Brain microvascular endothelial cell (primary cell): ENCODE data around the gene CCR9.

Source experiments
- DNase-seq: peaks from one replicate; pipeline ENCODE4 v3.0.0-alpha.2; 2020
- H3K27ac ChIP-seq: fragments of 250-450 bp; sonication (Bioruptor Pico); 2 replicates; pipeline ENCODE4 v1.5.1; 2020; ENCODE audit warnings: mild to moderate bottlenecking, moderate library complexity
- H3K27me3 ChIP-seq: fragments of 250-450 bp; sonication (Bioruptor Pico); replicated peaks from 2 replicates; pipeline ENCODE4 v1.5.1; 2020; ENCODE audit warnings: mild to moderate bottlenecking
- H3K36me3 ChIP-seq: fragments of 250-450 bp; sonication (Bioruptor Pico); replicated peaks from 2 replicates; pipeline ENCODE4 v1.5.1; 2020; ENCODE audit warnings: mild to moderate bottlenecking
- H3K4me3 ChIP-seq: 2 replicates; pipeline ENCODE4 v1.5.1; 2011; ENCODE audit warnings: low read depth, mild to moderate bottlenecking, control low read depth, low read length, moderate library complexity
- CTCF ChIP-seq: IDR thresholded peaks from 2 replicates; pipeline ENCODE4 v1.5.1; 2011; ENCODE audit warnings: low read depth, mild to moderate bottlenecking, moderate library complexity, low read length, control low read depth, inconsistent platforms; ENCODE audit errors: missing control alignments
- in situ Hi-C: cut with HindIII; loops from 2 replicates; pipeline ENCODE4 v1.10.0; 2017; ENCODE audit warnings: low sequenced_read_pairs, low pct_ligation_motif_present

CCR9 gene

GRCh38 chr3:45887285-45887684 is 942 bp downstream of the CCR9 start:
- H3K36me3 ChIP-seq: no peaks in the 10 kb centered on the region
- H3K4me3 ChIP-seq: no peak overlapping the region
- no peak for TF ChIP-seq CTCF
- no peaks in the 10 kb centered on the region for H3K27me3 ChIP-seq
- in situ Hi-C loops: no loop called here
- no peak for DNase-seq
- H3K27ac ChIP-seq: no peak overlapping the region

GRCh38 chr3:45887759-45888511 is 1.6 kb downstream of the CCR9 start:
- Histone ChIP-seq H3K36me3 (no peaks in the 10 kb centered on the region), H3K27ac (no peak overlapping the region), H3K4me3 (no peak overlapping the region), H3K27me3 (no peaks in the 10 kb centered on the region)
- DNase-seq: no peak
- TF ChIP-seq CTCF: no peak
- in situ Hi-C loops: no loop called here

- H3K27ac ChIP-seq: no peak overlapping the region
- in situ Hi-C loops: no loop called here
- TF ChIP-seq CTCF: no peak
- no peak overlapping the region for H3K4me3 ChIP-seq
- H3K36me3 ChIP-seq: no peaks in the 10 kb centered on the region
- no peaks in the 10 kb centered on the region for H3K27me3 ChIP-seq
- no peak for DNase-seq
Measured at GRCh38 chr3:45889337-45889736, 3.0 kb downstream of the CCR9 start.

- H3K36me3 ChIP-seq: no peaks in the 10 kb centered on the region
- in situ Hi-C loops: no loop called here
- no peak overlapping the region for H3K27ac ChIP-seq
- no peak overlapping the region for H3K4me3 ChIP-seq
- H3K27me3 ChIP-seq: no peaks in the 10 kb centered on the region
- no peak for TF ChIP-seq CTCF
- no peak for DNase-seq
Measured at GRCh38 chr3:45890405-45890804, 4.1 kb downstream of the CCR9 start.

GRCh38 chr3:45892161-45892560 is 5.8 kb downstream of the CCR9 start:
- no peak for DNase-seq
- no peak overlapping the region for H3K27ac ChIP-seq
- no peaks in the 10 kb centered on the region for H3K36me3 ChIP-seq
- TF ChIP-seq CTCF: no peak
- no peaks in the 10 kb centered on the region for H3K27me3 ChIP-seq
- no peak overlapping the region for H3K4me3 ChIP-seq
- in situ Hi-C loops: no loop called here

- Histone ChIP-seq H3K27me3 (no peaks in the 10 kb centered on the region), H3K27ac (no peak overlapping the region), H3K4me3 (no peak overlapping the region), H3K36me3 (no peaks in the 10 kb centered on the region)
- in situ Hi-C loops: no loop called here
- TF ChIP-seq CTCF: no peak
- DNase-seq: no peak
Measured at GRCh38 chr3:45894015-45894414, 7.7 kb downstream of the CCR9 start.
